GM21367 (cell line): ENCODE data around the gene GOLGA1.
A peak's percentile ranks its signal among the peaks of the same experiment; 100 is the strongest.

ENCODE experiments used
- ATAC-seq: cut with Tn5 transposase; IDR thresholded peaks from one replicate; pipeline ENCODE4 v1.9.1; 2021; ENCODE audit not compliant: unreplicated experiment

The GOLGA1 gene

DNA sequence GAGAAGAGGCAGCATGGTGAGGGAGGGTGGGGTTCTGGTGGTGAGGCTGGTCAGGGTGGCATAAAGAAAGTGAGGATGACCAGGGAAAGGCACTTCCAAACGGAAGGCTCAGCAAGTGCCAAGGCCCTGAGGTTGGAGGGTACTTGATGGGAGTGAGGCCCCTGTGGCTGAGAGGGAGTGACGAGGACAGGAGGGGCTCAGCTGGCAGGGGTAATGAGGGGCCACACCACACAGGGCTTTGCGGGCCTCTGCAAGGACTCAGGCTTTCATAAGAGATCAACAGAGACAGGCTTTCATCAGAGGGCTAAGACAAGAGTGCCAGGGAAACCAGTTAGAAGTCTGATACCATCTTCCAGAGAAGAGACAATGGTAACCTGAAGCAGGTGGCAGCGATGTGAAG, 55.3 kb downstream of the GOLGA1 start:
- ATAC-seq = no peak

DNA sequence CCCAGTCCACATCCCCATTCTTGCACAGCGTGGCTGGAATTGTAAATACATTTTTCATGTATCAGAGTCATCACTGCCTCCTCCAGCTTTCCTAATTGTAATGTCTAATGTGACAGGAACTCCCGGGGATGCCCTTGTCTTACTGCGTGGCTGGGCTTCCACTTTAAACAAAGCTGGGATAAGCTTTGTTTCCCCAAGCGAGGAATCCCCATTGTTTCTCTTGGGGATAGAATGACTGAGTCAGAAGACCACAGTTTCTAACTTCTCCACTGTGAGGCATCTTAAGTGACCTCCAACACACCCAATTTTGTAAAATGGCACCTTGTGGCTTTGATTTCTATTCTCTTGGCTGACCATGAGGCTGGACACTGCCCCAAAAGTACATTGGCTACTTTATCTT, 56.5 kb downstream of the GOLGA1 start:
- no peak for ATAC-seq

DNA sequence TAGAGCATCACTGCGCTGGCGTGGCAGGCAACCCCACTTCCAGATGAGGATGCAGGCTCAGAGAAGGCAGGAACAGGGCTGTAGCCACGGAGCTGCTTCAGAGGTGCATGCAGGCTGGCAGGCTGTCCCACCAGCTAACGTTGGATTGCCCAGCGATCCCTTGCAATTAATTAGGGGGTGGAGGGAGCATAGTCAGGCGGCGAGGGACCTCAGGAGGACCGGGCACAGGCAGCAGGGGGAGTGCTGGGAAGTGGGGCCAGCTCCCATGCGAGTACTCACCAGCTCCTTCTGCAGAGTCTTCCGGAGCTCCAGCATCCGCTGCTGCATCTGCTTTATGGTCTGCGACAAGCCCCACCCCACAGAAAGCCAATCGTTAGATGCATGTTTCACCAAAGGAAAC, 58.7 kb downstream of the GOLGA1 start:
- ATAC-seq = no peak

DNA sequence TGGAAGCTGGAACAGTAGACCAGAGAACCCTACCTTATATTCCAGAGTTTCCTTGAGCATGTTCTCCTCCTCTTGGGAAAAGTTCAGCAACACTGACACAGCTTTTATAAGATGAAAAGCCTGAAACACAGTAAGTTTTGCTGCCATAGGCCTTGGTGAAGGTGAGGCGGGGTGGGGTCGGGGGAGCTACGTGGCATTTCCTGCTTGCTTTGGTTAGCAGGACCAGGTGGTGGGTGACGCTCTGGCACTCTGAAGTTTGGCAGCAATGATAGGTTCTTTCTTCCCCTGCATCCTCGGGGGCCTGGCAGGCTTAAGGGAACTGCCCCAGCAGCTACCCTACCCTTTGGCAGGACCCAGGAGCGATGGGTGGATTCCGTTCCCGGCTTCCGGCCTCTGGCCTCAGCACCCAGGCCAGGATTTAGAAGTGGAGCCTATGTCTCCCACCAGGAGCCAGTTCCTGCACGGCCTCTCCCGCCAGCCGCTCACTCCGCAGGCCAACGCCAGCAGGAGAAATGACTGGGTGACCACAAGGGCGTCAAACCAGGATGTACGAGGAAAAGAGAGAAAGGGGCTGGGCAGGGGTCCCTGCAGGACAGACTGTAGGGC, 59.6 kb downstream of the GOLGA1 start:
- no peak for ATAC-seq

DNA sequence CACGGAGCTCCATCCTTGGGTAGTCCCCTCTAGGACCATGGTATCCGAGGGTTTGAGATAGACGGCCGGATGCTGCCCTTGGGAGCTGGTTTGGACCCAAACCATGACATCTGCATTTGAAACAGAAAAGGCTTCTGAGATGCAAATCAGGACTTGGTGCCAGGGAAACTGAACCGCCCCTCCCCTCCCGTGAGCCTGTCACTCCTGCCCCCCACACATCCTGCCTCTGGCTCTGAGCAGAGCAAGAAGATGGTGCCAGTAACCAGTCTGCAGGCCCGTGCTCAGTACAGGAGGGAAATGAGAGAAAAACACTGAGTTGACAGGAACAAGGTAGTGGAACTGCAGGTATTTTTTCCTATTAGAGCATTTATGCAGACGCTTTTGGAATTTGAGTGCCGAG, 60.4 kb downstream of the GOLGA1 start:
- no peak for ATAC-seq

DNA sequence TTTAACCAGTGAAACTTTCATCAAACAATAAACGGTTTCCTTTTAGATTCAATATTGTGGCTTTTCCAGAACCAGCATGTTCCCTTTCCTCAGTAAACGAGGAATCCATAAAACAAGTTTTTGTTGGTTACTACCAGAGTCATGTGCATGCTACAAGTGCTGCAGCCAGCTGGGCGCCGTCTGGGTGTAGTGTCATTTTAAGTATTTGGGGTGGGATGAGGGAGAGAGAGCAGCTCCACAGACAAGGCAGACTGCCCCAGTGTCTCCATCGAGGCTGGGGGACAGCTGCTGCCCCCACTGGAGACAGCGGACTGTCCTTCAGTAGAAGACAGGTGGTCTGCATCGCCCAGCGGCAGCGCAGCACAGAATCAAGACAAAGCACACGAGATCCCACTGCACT, 61.7 kb downstream of the GOLGA1 start:
- ATAC-seq = no peak

DNA sequence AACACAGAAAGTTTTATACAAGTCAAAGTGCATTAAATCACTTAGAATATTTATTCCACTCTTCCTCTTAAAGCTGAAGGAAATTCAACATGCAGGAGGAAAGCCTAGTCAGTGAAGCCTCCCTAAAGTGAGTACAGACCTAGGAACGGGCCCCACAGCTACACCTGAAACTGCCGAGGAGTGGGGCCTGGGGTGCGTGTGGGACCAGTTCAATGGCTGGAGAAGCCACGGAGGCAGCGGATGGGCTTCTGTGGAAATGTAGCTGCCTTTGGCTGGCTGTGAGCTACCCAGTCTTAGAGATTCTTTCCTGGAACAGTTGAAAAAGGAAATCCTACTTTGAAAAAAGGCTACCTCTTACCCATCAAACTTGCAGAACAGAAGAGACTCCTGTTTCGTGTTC, 62.4 kb downstream of the GOLGA1 start:
- no peak for ATAC-seq

DNA sequence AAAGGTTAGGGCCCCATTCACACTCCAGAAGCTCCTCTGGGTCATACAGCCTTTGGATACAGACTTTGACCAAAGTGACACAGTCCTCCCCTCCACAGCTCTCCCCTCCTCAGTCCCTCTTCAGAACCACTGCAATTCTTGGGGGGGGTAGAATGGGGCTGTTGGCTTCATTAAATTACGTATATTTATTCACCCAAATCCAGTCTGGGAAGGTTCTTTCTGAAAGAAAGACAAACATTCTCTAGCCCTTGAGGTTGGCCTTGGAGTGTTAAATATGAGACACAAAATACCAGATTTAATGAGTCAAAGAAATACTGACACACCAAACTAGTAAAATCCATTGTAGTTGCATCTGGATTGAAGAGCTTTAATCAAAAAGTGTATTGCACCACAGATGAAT, 62.9 kb downstream of the GOLGA1 start:
- no peak for ATAC-seq

DNA sequence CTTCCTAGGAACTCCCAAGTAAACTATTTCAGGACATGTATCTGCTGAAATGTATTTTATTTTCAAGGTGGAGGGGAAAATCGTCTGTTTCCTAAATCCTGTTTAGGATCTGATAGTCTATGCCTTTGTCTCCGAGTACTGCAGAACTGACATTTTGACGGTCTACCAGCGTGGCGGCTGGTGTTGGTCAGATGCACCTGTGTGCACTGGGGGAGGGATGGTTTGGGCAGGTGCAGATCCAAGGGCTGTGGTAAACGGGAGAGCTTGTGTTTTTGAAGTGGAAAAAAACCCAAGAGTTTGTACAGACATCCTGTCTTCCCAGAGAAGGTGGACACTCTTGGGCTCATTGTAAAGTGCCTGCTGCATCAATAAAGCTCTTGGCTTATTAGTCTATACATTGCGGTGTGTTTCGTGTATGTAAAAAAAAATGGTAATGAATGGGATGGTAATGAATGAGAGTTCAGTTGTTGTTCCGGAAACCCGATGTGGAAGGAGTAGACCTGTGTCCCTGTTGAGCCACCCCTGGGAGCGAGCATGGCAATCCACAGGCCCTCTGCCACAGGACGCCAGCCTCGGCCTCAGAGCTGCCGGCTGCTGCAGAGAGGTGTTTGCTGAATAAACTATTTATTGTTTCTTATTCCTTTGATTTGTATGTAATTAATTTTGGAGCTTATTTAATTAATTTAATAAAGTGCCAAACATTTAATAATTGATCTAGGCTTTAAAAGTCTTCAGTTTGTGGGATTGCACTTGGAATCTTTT, 63.7 kb downstream of the GOLGA1 start:
- no peak for ATAC-seq

DNA sequence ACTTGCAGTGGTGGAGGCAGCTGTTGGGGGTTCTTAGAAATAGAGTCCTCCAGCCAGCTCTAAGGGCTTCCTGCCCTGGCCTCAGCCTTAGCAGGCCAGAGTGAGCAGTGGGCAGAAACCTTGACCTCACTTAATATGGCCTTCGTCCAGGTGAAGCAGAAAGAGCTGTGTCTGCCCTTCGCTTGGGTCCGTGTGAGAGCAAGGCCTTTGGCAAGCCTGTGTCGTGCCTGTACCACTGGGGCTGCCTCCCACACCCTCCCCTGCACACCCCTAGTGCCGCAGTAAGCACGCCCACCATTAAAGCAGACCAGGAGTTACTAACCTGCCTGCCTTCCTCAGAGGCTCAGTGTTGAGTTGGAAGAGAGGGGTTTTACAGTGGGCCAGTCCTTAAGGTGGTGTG, 65.4 kb downstream of the GOLGA1 start:
- no peak for ATAC-seq

DNA sequence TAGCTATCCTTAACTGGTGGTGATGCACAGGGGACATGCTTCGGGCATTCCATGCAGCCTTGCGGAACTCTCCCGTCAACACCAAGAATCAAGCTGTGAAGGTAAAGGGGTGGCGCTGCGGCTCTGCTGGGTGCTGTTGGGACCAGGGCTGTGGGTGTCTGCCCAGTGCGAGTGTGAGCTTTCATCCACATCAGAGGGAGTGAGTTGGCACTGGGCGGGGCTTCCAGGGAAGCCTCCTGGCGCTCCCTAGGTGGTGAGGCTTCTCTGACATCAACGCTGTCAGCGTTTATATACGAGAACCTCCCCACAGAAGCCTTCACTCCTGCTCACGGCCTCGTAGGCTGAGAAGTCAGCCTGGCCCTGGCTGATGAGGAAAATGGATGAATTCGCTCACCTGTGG, 67.2 kb downstream of the GOLGA1 start:
- ATAC-seq = no peak

DNA sequence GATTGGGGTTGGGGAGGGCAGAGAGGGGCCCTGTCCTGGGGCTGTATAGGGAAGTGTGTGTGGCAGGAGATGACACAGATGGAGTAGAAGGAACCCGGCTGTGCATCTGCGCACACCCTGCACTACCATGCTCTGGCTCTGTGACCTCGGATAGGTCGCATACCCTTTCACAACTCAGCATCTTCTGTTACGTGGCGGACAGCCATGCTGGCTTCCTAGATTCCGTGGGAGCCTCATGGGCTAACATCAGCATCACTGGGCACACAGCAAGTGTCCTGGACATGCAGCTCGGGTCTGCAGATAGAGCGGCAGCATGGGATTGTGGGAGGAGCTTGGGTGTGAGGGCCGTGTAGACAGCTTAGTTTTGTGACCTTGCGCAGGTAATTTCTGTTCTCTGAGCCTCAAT, 69.7 kb downstream of the GOLGA1 start:
- no peak for ATAC-seq

DNA sequence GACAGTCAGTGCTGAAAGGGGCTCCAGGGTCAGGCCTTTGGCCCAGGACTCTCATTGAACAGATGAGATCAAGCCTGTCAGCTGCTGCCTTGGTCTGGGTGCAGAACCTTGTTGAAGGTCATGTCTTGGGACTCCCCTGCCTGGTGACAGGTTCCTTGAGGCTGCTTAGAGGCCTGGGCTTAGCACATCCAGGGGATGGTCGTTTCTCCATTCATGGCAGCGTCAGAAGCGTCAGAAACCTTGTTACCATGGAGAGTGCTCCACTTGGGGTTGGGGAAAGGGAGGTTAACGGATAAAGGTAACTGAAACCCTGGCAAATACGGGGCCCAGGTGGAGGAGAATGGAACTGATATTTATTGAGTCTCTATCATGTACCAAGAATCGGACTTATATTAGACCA, 70.2 kb downstream of the GOLGA1 start:
- ATAC-seq = no peak

DNA sequence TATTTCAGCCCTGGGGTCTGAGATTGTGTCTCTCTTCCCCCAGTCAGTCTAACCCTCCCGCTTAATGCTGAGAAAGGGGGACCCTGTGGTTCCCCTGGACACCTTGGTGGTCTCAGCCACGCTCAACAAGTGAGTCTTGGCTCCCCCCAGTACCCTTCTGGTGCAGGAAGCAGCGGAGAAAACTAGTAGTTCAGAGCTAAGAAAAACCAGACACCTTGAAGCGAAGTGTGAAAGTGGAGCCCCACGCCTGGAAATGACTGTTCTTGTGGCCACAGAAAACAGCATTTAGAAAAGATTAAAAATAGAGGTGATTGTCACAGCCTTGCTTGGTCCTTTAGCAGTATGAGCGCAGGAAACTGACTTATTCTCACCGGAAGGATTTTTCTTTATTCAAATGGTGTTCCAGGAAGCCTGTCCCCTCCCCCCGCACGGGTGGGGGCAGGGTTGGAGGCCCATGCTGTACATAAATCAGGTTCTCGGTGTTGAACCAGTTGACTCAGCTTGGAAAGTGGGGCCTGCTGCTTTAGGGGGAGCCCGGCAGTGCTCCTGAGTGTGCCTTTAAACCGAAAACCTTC, 70.8 kb downstream of the GOLGA1 start:
- ATAC-seq = peak; percentile 30

DNA sequence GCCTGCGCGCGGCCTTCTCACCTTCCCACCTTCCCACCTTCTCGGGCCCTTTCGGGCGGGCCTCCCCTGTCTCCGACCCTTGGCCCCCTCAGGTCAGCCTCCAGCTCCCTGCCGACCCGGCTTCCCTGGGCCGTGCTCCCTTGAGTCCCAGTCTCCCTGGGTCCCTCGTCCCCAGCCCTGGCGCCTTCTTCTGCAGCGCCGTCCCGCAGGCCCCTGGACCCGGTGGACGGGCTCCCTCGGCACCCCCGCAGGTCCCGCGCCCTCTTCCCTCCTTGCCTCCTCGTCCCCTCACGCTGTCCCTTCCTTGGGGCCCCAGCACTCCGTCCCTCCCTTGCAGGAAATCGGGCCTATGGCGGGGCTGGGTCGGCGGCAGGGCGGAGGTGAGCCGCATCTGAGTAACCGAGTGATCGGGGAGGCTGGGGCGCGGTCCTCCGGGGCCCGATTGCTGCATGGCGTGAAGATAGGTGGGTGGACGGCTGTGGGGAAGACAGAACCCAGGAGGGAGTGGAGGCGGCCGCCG, 71.4 kb downstream of the GOLGA1 start:
- peak; percentile 1 for ATAC-seq

DNA sequence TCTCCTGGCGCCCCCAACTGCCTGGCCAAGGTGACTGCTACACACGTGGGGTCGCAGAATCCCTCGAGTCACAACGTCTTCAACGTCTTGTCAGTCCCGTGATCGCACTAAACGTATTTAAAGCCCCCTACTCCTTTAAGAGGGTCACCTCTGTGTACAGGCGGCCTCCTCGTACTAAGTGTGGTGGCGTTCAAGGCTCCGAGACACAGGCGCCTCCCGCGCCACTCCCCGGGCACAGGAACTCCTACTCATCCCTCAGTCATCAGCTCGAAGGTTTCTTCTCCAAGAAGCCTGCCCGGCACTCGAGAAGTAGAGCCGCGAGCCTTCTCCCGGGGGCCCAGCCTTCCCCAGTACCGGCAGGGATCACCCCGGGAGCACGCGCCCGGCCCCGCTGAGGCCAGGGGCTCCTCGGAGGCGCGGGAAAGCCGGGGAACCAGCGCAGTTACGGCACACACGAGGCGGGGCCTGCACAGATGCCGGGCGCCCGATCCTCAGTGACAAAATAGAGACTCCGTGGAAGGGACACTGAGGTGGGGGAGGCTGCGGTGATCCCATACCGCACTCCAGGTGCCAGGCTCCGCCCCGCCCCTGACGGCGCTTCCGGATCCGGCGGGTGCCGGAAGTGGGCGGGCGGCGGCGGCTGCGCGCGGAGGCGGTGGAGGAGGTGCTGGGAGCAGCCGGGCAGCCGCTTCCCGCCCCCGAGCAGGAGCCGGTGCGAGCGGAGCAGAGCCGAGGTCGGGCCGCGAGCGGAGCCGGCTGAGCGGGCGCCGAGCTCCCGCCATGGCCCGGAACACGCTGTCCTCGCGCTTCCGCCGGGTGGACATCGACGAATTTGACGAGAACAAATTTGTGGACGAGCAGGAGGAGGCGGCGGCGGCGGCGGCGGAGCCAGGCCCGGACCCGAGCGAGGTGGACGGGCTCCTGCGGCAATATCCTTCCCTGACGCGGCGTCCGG, 72.1 kb downstream of the GOLGA1 start:
- peak; percentile 53 for ATAC-seq

DNA sequence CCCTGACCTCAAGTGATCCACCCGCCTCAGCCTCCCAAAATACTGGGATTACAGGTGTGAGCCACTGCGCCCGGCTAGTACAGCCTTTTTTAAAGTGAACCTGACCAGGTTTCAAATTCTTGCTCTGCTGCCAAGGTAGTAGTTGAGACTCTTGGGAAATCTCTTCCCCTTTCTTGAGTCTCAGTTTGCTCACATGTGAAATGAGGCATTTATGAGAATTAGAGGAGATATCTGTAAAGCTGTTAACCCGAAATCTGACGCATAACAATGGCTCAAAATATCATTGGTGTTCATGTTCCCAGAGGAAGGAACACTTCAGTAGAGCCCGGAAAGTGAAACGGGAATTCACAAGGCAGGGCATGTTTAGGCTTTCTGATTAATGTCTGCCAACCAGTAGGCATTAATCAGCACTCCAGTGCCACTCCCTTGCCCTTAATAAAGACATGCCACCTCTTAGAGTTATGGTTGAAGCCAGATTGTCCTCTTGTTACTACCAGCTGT, 77.5 kb downstream of the GOLGA1 start:
- ATAC-seq = no peak

DNA sequence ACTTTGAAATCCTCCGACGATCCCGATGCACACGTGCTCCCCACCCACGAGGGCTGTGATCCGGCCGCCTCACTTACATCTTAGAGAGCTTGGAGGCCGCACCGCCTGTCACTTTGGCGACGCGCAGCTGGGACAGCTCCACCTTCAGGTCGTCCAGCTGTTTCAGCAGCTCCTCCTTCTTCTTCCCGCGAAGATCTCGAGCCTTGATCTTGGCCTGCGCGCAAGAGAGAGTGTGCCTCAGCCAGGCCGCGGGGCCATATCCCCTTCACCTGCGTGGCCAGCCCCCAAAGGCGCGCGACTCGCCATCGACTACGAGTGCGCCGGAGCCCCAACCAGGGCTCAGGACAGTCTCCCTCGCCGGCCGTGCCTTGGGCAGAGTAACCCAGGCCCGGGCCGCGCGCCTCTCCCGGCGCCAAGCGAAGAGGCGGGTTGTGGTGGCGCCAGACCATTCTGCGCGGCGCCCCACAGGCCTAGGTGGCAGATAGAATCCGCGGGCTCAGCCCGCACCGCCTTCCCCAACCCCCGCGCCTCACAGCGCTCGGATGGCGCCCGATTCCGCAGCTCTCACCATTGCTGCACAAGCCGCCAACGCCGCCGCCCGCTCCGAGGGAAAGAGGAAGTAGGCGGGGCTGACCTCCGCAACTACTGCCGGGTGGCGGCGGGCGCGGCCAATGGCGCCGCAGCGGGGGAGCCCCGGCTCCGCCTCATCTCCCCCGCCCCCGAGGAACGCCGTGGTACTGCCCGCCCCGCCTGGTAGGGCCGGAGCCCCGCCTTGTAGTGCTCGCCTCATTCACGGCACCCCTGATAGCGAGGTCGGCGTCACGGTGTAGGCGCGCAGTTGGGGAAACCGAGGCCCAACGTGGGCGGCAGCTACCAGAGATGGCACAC, 79.3 kb downstream of the GOLGA1 start, which contains the start of the genes ARPC5L and RPL35:
TSS of gene ARPC5L (plus strand) at position 789 of the 888 bp plus-strand sequence. CDS start 7,161 bp downstream, outside the sequence.
TSS of gene RPL35 (minus strand) at position 616 of the 888 bp plus-strand sequence. CDS start at position 571, 45 bp downstream.
- ATAC-seq = peak; percentile 73

DNA sequence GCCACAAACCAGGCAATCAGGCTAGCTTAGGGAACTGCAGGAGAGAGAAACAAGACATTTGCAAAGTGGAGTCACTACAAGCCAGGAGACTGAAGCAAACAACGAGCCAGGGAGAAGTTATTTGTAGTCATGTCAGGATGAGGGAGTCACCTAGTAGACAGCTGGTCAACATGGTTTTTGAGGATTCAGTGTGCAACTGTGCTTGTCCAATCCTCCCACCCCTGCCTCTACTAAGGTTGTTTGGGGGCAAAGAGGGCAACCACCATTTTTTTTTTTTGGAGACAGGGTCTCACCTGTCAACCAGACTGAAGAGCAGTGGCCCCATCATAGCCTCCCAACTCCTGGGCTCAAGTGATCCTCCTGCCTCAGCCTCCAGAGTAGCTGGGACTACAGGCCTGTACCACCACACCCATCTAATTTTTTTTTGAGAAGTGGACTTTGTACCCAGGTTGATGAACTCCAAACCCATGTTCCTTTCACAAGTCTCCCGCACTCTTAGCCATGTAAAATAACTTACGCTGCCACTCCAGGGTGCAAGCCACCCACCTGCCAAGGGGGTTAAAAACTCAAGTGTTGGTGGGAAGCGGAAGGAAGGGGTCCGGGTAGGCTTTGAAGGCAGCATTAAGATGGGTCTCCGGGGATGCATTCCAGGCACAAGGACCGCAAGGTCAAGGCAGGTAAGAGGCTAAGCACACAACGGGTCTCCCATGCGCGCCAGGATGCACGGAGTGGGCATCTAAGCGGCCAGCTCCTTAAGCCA, 80.1 kb downstream of the GOLGA1 start:
- ATAC-seq = no peak
